Peyer's patch (tissue), 4 donors: ENCODE measurements around the gene MC2R. TPM values are rescaled to one million over a fixed set of nuclear protein-coding genes. Genes with fewer than 3 reads are reported as not detected.
"Not testable (repeated sequence)": the region's sequence is repeated elsewhere in the genome, so short reads cannot be mapped to it uniquely, and the experiment has no call there.

Experiments
- DNase-seq, 3 donors: peaks; one replicate each; pipeline ENCODE4 v3.0.0-alpha.2; 2017 to 2019
- H3K27ac ChIP-seq, 4 donors: fragments of 200-600 bp; sonication (generic); one replicate each; pipeline ENCODE4 v1.5.1; 2016 to 2019
- H3K27me3 ChIP-seq, 2 donors: fragments of 200-600 bp; sonication (generic); one replicate each; pipeline ENCODE4 v1.5.1; 2019
- H3K36me3 ChIP-seq, 3 donors: fragments of 200-600 bp; sonication (generic); one replicate each; pipeline ENCODE4 v1.5.1; 2016 to 2019
- H3K4me1 ChIP-seq, 4 donors: fragments of 200-600 bp; sonication (generic); one replicate each; pipeline ENCODE4 v1.5.1; 2016 to 2019
- H3K4me3 ChIP-seq, 4 donors: fragments of 200-600 bp; sonication (generic); 1 replicate in 3 of 4; 2 replicates in 1 of 4; pipeline ENCODE4 v1.5.1; 2016 to 2019; ENCODE audit warnings: mild to moderate bottlenecking in 1 of 4
- H3K9me3 ChIP-seq, 4 donors: fragments of 200-600 bp; sonication (generic); one replicate each; pipeline ENCODE4 v1.5.1; 2016 to 2019; ENCODE audit warnings: mild to moderate bottlenecking in 1 of 4
- CTCF ChIP-seq, 6 experiments: fragments of 450-650 bp in 4 of 6; fragments of 200-600 bp in 2 of 6; sonication (generic) in 1 of 6; IDR thresholded peaks; one replicate each; pipeline ENCODE4 v1.5.1; 2017 to 2019; ENCODE audit warnings: antibody characterized with exemption in 6 of 6, mild to moderate bottlenecking in 3 of 6, moderate library complexity in 1 of 6
- POLR2A ChIP-seq, 2 donors: fragments of 450-650 bp; IDR thresholded peaks; one replicate each; pipeline ENCODE4 v1.5.1; 2017; ENCODE audit warnings: antibody characterized with exemption in 2 of 2, mild to moderate bottlenecking in 2 of 2, moderate library complexity in 2 of 2
- total RNA-seq, 4 donors: library from RNA; depleted of rRNA; stranded (reverse); fragments of >200 nt; gene quantifications; one replicate each; pipeline ENCODE4 v1.1.0, GENCODE V29; 2016

Gene MC2R
- total RNA-seq, 4 donors from 2014 or later: not detected

GRCh38 chr18:13874558-13874957 lies 40.8 kb downstream of the MC2R start:
- H3K36me3 ChIP-seq: no peaks in the 10 kb centered on the region
- TF ChIP-seq POLR2A (IDR thresholded peaks at IDR 0.05) (no peak), CTCF (IDR thresholded peaks at IDR 0.05) (no peak)

GRCh38 chr18:13872932-13873331 lies 42.4 kb downstream of the MC2R start:
- Histone ChIP-seq H3K4me1 (no peaks in the 10 kb centered on the region), H3K4me3 (no peak overlapping the region), H3K36me3 (no peaks in the 10 kb centered on the region), H3K27ac (no peak overlapping the region), H3K9me3 (no peaks in the 10 kb centered on the region), H3K27me3 (peaks cover 0 to 3% of the 10 kb centered on the region in 2 donors)
- no peak for DNase-seq
- TF ChIP-seq POLR2A (IDR thresholded peaks at IDR 0.05) (no peak), CTCF (IDR thresholded peaks at IDR 0.05) (no peak)

More at GRCh38 chr18:13874558-13874957, 40.8 kb downstream of the MC2R start:
- DNase-seq: no peak
- Histone ChIP-seq H3K4me3 (no peak overlapping the region), H3K27me3 (no peaks in the 10 kb centered on the region), H3K27ac (no peak overlapping the region), H3K4me1 (no peaks in the 10 kb centered on the region), H3K9me3 (no peaks in the 10 kb centered on the region)

- DNase-seq: no peak
- TF ChIP-seq CTCF (IDR thresholded peaks at IDR 0.05): no peak
- TF ChIP-seq POLR2A (IDR thresholded peaks at IDR 0.05): no peak
- H3K4me1 ChIP-seq: no peaks in the 10 kb centered on the region
- H3K9me3 ChIP-seq: no peaks in the 10 kb centered on the region
- peaks cover 0 to 3% of the 10 kb centered on the region in 2 donors for H3K27me3 ChIP-seq
- H3K27ac ChIP-seq: no peak overlapping the region
- H3K4me3 ChIP-seq: no peak overlapping the region
- H3K36me3 ChIP-seq: no peaks in the 10 kb centered on the region
These were observed 43.0 kb downstream of the MC2R start for GRCh38 chr18:13872373-13872772.

- H3K36me3 ChIP-seq: no peaks in the 10 kb centered on the region
- no peak overlapping the region for H3K4me3 ChIP-seq
- no peaks in the 10 kb centered on the region for H3K9me3 ChIP-seq
- H3K27ac ChIP-seq: no peak overlapping the region
- no peak for TF ChIP-seq CTCF (IDR thresholded peaks at IDR 0.05)
- TF ChIP-seq POLR2A (IDR thresholded peaks at IDR 0.05): no peak
- H3K4me1 ChIP-seq: no peaks in the 10 kb centered on the region
- H3K27me3 ChIP-seq: peaks cover 0 to 3% of the 10 kb centered on the region in 2 donors
- no peak for DNase-seq
These were observed 43.6 kb downstream of the MC2R start for GRCh38 chr18:13871701-13872100.

GRCh38 chr18:13868501-13869271 lies 46.6 kb downstream of the MC2R start:
- no peaks in the 10 kb centered on the region for H3K36me3 ChIP-seq
- H3K27me3 ChIP-seq: peaks cover 0 to 3% of the 10 kb centered on the region in 2 donors
- no peak overlapping the region for H3K4me3 ChIP-seq
- H3K4me1 ChIP-seq: no peaks in the 10 kb centered on the region
- no peak overlapping the region for H3K27ac ChIP-seq
- no peak for DNase-seq
- TF ChIP-seq POLR2A (IDR thresholded peaks at IDR 0.05): no peak
- TF ChIP-seq CTCF (IDR thresholded peaks at IDR 0.05): no peak
- no peaks in the 10 kb centered on the region for H3K9me3 ChIP-seq

GRCh38 chr18:13862898-13863297 lies 52.4 kb downstream of the MC2R start:
- H3K4me3 ChIP-seq, H3K9me3 ChIP-seq, DNase-seq, H3K27ac ChIP-seq, H3K4me1 ChIP-seq, H3K36me3 ChIP-seq, H3K27me3 ChIP-seq: not testable (repeated sequence)
